OCI-LY3 (cell line): ENCODE measurements around the gene CDK17.

ENCODE experiments used
- H2AFZ ChIP-seq: fragments of 200-600, 300-600 bp; shearing (Covaris generic); 2 replicates; pipeline ENCODE4 v1.6.0; 2014; ENCODE audit warnings: antibody characterized with exemption, low read depth, low read length
- H3K27ac ChIP-seq: fragments of 200-600, 300-600 bp; sonication (generic); 2 replicates; pipeline ENCODE4 v1.5.1; 2014; ENCODE audit warnings: mild to moderate bottlenecking, low read length, moderate library complexity, mixed read lengths
- H3K27me3 ChIP-seq: fragments of 200-600, 300-600 bp; sonication (generic); 2 replicates; pipeline ENCODE4 v1.6.1; 2014; ENCODE audit warnings: low read depth, low read length, mixed read lengths
- H3K36me3 ChIP-seq: fragments of 200-600, 300-600 bp; sonication (generic); replicated peaks from 2 replicates; pipeline ENCODE3; 2014; ENCODE audit warnings: low read depth, low read length, mixed read lengths
- H3K4me1 ChIP-seq: fragments of 300-600, 200-600 bp; sonication (generic); 2 replicates; pipeline ENCODE4 v1.6.1; 2014; ENCODE audit warnings: low read length, mixed read lengths
- H3K4me2 ChIP-seq: fragments of 200-600, 300-600 bp; sonication (generic); 2 replicates; pipeline ENCODE4 v1.6.1; 2014; ENCODE audit warnings: low read length, mixed read lengths
- H3K4me3 ChIP-seq: fragments of 300-600, 200-600 bp; sonication (generic); 2 replicates; pipeline ENCODE4 v1.5.1; 2014; ENCODE audit warnings: antibody characterized with exemption, mild to moderate bottlenecking, low read length, moderate library complexity
- H3K79me2 ChIP-seq: fragments of 300-600, 200-600 bp; shearing (Covaris generic); 2 replicates; pipeline ENCODE4 v1.6.1; 2014; ENCODE audit warnings: mild to moderate bottlenecking, low read length, mixed read lengths
- H3K9ac ChIP-seq: fragments of 300-600, 200-600 bp; shearing (Covaris generic); 2 replicates; pipeline ENCODE4 v1.6.0; 2014; ENCODE audit warnings: mild to moderate bottlenecking, low read length, moderate library complexity
- H3K9me3 ChIP-seq: fragments of 200-600, 300-600 bp; shearing (Covaris generic); 2 replicates; pipeline ENCODE4 v1.6.1; 2014; ENCODE audit warnings: low read length, mixed read lengths; ENCODE audit not compliant: insufficient read depth
- H4K20me1 ChIP-seq: fragments of 200-600, 300-600 bp; sonication (generic); 2 replicates; pipeline ENCODE4 v1.6.1; 2016; ENCODE audit warnings: low read length, mixed read lengths; ENCODE audit not compliant: insufficient read depth
- CTCF ChIP-seq: fragments of 200-600, 300-600 bp; sonication (generic); IDR thresholded peaks from 2 replicates; pipeline ENCODE4 v1.5.1; 2014; ENCODE audit warnings: antibody characterized with exemption, low read length, low read depth
- EZH2phosphoT487 ChIP-seq: fragments of 200-600 bp; shearing (Covaris generic); IDR thresholded peaks from 2 replicates; pipeline ENCODE4 v1.6.1; 2018; ENCODE audit warnings: antibody characterized with exemption, mixed run types, low read depth

Gene CDK17

DNA sequence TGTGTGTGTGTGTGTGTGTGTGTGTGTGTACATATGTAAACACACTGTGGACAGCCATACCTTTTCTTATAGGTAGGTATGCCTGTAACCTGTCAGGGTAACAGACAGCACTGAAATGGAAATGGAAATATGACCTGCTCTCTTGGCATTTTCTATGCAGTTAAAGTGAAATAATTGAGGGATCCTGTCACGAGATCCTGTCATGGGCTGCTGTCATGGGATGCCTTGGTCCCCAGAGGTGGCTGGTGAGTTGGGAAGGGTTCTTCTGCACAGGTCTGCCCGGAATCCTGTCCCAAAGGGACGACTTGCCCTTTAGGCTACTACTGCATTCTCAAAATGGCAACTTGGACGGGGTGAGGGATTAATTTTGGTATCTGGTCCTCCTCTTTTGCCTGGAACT is 158.8 kb downstream of the CDK17 start:
- TF ChIP-seq EZH2phosphoT487 (no peak), CTCF (no peak)
- Histone ChIP-seq H3K4me2 (no peak overlapping the region), H3K27ac (no peak overlapping the region), H2AFZ (no peak overlapping the region), H3K4me3 (no peak overlapping the region), H3K36me3 (peaks cover 8% of the 10 kb centered on the region), H3K79me2 (peaks cover 83% of the 10 kb centered on the region), H3K27me3 (no peaks in the 10 kb centered on the region), H3K4me1 (no peaks in the 10 kb centered on the region), H4K20me1 (peaks cover 79% of the 10 kb centered on the region), H3K9ac (no peak overlapping the region), H3K9me3 (no peaks in the 10 kb centered on the region)

DNA sequence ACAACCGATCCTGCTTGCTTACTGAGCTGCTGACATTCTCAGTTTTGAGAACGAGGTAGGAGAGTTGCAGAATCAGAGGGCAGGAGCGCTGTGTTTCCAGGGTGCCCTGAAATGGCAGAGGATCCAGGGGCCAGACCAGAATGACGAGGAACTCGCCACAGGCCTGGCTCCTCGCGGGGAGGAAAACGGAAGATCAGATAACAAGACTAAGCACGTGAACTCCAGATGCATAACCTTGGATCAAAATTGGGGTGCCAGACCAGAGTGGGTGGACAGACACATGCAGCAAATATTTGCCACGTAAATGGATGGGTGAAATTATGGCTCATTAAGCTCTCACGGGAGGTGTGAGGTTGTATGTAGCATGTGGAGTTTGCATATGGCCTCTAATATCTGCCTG is 159.6 kb downstream of the CDK17 start:
- no peaks in the 10 kb centered on the region for H3K4me1 ChIP-seq
- no peak overlapping the region for H3K4me2 ChIP-seq
- H2AFZ ChIP-seq: no peak overlapping the region
- H3K79me2 ChIP-seq: peaks cover 87% of the 10 kb centered on the region
- peaks cover 12% of the 10 kb centered on the region for H3K36me3 ChIP-seq
- H3K27ac ChIP-seq: no peak overlapping the region
- H3K9me3 ChIP-seq: no peaks in the 10 kb centered on the region
- no peak overlapping the region for H3K4me3 ChIP-seq
- TF ChIP-seq CTCF (no peak), EZH2phosphoT487 (no peak)
- H3K9ac ChIP-seq: no peak overlapping the region
- no peaks in the 10 kb centered on the region for H3K27me3 ChIP-seq
- H4K20me1 ChIP-seq: peaks cover 79% of the 10 kb centered on the region

DNA sequence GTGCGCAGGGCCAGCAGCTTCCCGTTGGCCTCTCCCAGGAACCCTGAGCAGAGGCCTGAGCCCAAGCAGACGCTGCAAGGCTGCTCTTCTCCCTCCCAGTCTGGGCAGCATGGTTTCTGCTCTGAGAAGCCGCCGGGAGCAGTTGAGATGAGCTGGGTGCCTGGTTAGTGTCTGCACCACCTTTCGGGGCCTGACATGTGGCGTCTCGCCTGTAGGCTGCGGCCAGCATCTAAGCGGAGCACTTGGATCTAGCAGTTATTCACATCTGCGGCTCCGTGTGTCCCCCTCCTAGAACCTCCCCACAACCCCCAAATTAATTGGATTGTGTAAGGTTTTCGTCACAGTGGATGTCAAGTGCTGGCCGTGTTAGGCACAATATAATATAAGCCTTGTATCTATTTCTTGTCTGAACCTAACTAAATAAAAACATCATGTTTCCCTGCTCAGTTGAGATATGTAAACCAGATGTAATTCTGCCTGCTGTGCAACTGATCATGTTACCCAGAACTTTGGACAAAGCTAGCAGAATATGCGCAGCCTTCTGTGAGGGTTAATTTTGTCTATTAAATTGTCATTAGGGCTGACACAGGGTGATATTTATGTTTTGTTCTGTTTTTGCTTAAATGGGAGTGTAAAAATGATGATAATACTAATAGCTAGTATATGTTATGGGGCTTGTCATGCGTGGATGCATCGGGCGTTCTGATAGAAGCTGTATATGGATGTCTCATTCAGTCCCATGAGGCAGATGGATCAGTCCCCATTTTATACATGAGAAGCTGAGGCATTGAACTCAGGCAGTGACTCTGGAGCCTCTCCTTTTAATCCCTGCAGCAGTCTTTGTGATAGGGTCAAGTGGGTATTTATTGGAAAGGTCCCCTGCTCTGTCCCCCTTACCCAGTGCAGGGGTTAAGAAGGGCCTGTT is 160.3 kb downstream of the CDK17 start:
- Histone ChIP-seq H2AFZ (no peak overlapping the region), H3K27ac (no peak overlapping the region), H3K4me2 (no peak overlapping the region), H3K79me2 (peaks cover 85% of the 10 kb centered on the region), H3K9me3 (no peaks in the 10 kb centered on the region), H3K27me3 (no peaks in the 10 kb centered on the region), H3K36me3 (peaks cover 16% of the 10 kb centered on the region), H3K4me3 (no peak overlapping the region), H4K20me1 (peaks cover 76% of the 10 kb centered on the region), H3K9ac (no peak overlapping the region), H3K4me1 (no peaks in the 10 kb centered on the region)
- TF ChIP-seq CTCF (no peak), EZH2phosphoT487 (no peak)

DNA sequence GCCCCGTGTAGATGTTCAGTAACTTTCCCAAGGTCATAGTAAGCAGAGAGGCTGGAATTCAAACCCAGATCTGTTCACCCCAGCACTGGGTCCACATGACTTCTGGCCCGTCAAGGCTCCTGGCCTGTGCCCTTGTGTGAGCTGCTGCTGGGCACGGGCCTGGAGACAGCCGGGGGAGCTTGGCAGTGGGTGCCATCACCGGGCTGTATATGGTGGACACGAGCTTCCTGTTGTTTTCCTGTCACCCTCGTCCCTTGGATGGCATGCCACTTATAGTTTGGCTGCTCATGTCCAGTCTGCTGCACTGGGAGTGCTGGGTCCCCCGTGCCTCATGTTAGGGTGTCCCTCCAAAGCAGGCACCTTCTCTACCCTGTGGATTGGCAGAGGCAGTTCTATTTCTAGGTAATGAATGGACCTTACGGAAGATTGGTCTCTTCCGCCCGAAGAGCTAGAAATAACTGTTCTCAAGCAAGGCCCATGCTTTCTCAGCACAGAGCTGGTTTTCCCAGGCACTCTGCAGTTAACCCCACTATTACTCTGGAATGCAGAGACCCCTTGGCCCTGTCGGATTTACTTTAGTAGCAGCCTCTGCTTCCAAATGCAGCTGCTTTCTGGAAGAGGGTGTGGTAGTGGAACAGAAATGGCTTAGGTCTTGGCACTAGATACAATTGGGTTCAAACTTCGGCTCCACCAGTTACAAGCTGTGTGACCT is 161.7 kb downstream of the CDK17 start:
- H3K9ac ChIP-seq: no peak overlapping the region
- no peaks in the 10 kb centered on the region for H3K9me3 ChIP-seq
- H3K4me3 ChIP-seq: no peak overlapping the region
- no peak overlapping the region for H3K27ac ChIP-seq
- no peak overlapping the region for H3K4me2 ChIP-seq
- peaks cover 84% of the 10 kb centered on the region for H4K20me1 ChIP-seq
- H3K79me2 ChIP-seq: peaks cover 91% of the 10 kb centered on the region
- TF ChIP-seq CTCF: no peak
- TF ChIP-seq EZH2phosphoT487: no peak
- H2AFZ ChIP-seq: no peak overlapping the region
- H3K4me1 ChIP-seq: no peaks in the 10 kb centered on the region
- H3K36me3 ChIP-seq: peaks cover 19% of the 10 kb centered on the region
- H3K27me3 ChIP-seq: no peaks in the 10 kb centered on the region
